Smooth muscle cell (in vitro differentiated cells): ENCODE results near the gene FGF22. TPM values are rescaled to one million over a fixed set of nuclear protein-coding genes. Genes with fewer than 3 reads are reported as not detected.

Experiments used
- DNase-seq: peaks from one replicate; lab custom pipeline; 2025; ENCODE audit not compliant: unreplicated experiment; lab: John Stamatoyannopoulos, UW
- H2AFZ ChIP-seq: fragments of 200-600 bp; sonication (generic); 2 replicates; pipeline ENCODE4 v1.6.0; 2016; ENCODE audit warnings: antibody characterized with exemption, low read depth, mild to moderate bottlenecking
- H3F3A ChIP-seq: fragments of 200-600 bp; sonication (generic); 2 replicates; pipeline ENCODE4 v1.6.0; 2017; ENCODE audit warnings: antibody characterized with exemption, low read depth
- H3K27ac ChIP-seq: fragments of 200-600 bp; sonication (generic); 2 replicates; pipeline ENCODE4 v1.5.1; 2016; ENCODE audit warnings: low read depth, mild to moderate bottlenecking
- H3K27me3 ChIP-seq: fragments of 200-600 bp; sonication (generic); 2 replicates; pipeline ENCODE4 v1.6.1; 2016; ENCODE audit warnings: low read depth, mild to moderate bottlenecking
- H3K36me3 ChIP-seq: fragments of 200-600 bp; sonication (generic); 2 replicates; pipeline ENCODE4 v1.5.1; 2016; ENCODE audit warnings: low read depth
- H3K4me1 ChIP-seq: fragments of 200-600 bp; sonication (generic); 2 replicates; pipeline ENCODE4 v1.5.1; 2016; ENCODE audit warnings: low read depth
- H3K4me2 ChIP-seq: fragments of 200-600 bp; sonication (generic); 2 replicates; pipeline ENCODE4 v1.6.0; 2016; ENCODE audit warnings: mild to moderate bottlenecking
- H3K4me3 ChIP-seq: fragments of 200-600 bp; sonication (generic); 2 replicates; pipeline ENCODE4 v1.5.1; 2016; ENCODE audit warnings: mild to moderate bottlenecking
- H3K79me2 ChIP-seq: fragments of 200-600 bp; sonication (generic); 2 replicates; pipeline ENCODE4 v1.6.0; 2016; ENCODE audit warnings: low read depth, mild to moderate bottlenecking
- H3K9ac ChIP-seq: fragments of 200-600 bp; sonication (generic); 2 replicates; pipeline ENCODE4 v1.6.0; 2016; ENCODE audit warnings: low read depth
- H3K9me3 ChIP-seq: fragments of 200-600 bp; sonication (generic); replicated peaks from 2 replicates; pipeline ENCODE4 v1.5.1; 2016; ENCODE audit warnings: low read depth
- H4K20me1 ChIP-seq: fragments of 200-600 bp; sonication (generic); 2 replicates; pipeline ENCODE4 v1.6.0; 2016; ENCODE audit warnings: low read depth
- WGBS: methylation state at CpG from one replicate; pipeline ENCODE4 v1.1.7; 2016; ENCODE audit warnings: low lambda C conversion rate; 5-methylcytosine and 5-hydroxymethylcytosine counted together
- polyA plus RNA-seq: library from polyadenylated mRNA; unstranded; fragments of >200 nt; fragmentation: Nextera tagmentation; extraction: Ambion mirVana; gene quantifications from 2 replicates; pipeline ENCODE4 v1.2.1, GENCODE V29; 2016
- total RNA-seq: library from RNA; depleted of rRNA; stranded (reverse); fragments of >200 nt; gene quantifications from 2 replicates; pipeline ENCODE4 v1.2.3, GENCODE V29; 2014
- TF ChIP-seq, protein P1 (sequence below): fragments of 200-600 bp; sonication (generic); IDR thresholded peaks from 2 replicates; pipeline ENCODE4 v1.5.1; 2017; ENCODE audit warnings: borderline replicate concordance, mild to moderate bottlenecking, antibody characterized with exemption; ENCODE audit not compliant: insufficient read depth, poor library complexity, severe bottlenecking

Gene FGF22
- total and polyA plus RNA-seq, 2 experiments from 2014 or later = 0.18 TPM; not detected in 1

DNA sequence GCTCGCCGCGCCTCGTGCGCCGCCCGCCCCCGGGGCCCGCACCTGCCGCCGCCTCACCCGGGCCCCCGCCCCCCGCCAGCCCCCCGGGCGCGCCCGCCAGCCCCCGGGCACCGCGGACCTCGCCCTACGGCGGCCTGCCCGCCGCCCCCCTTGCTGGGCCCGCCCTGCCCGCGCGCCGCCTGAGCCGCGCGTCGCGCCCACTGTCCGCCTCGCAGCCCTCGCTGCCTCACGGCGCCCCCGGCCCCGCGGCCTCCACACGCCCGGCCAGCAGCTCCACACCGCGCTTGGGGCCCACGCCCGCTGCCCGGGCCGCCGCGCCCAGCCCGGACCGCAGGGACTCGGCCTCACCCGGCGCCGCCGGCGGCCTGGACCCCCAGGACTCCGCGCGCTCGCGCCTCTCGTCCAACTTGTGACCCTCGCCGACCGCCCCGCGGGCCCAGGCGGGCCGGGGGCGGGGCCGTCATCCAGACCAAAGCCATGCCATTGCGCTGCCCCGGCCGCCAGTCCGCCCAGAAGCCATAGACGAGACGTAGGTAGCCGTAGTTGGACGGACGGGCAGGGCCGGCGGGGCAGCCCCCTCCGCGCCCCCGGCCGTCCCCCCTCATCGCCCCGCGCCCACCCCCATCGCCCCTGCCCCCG lies 23.5 kb upstream of the FGF22 start:
- no peaks in the 10 kb centered on the region for H3K9me3 ChIP-seq
- no peak overlapping the region for H3K9ac ChIP-seq
- H2AFZ ChIP-seq = no peak overlapping the region
- DNase-seq = no peak
- H3K4me2 ChIP-seq = no peak overlapping the region
- WGBS = 97% methylated on average over 33 of the region's 97 CpGs
- H3K79me2 ChIP-seq = no peaks in the 10 kb centered on the region
- no peaks in the 10 kb centered on the region for H3K27me3 ChIP-seq
- H3K4me1 ChIP-seq = no peaks in the 10 kb centered on the region
- peaks cover 2% of the 10 kb centered on the region for H4K20me1 ChIP-seq
- TF ChIP-seq, protein P1, sequence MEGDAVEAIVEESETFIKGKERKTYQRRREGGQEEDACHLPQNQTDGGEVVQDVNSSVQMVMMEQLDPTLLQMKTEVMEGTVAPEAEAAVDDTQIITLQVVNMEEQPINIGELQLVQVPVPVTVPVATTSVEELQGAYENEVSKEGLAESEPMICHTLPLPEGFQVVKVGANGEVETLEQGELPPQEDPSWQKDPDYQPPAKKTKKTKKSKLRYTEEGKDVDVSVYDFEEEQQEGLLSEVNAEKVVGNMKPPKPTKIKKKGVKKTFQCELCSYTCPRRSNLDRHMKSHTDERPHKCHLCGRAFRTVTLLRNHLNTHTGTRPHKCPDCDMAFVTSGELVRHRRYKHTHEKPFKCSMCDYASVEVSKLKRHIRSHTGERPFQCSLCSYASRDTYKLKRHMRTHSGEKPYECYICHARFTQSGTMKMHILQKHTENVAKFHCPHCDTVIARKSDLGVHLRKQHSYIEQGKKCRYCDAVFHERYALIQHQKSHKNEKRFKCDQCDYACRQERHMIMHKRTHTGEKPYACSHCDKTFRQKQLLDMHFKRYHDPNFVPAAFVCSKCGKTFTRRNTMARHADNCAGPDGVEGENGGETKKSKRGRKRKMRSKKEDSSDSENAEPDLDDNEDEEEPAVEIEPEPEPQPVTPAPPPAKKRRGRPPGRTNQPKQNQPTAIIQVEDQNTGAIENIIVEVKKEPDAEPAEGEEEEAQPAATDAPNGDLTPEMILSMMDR = no peak
- no peaks in the 10 kb centered on the region for H3K36me3 ChIP-seq
- H3K4me3 ChIP-seq = no peak overlapping the region
- no peaks in the 10 kb centered on the region for H3F3A ChIP-seq
- no peak overlapping the region for H3K27ac ChIP-seq

DNA sequence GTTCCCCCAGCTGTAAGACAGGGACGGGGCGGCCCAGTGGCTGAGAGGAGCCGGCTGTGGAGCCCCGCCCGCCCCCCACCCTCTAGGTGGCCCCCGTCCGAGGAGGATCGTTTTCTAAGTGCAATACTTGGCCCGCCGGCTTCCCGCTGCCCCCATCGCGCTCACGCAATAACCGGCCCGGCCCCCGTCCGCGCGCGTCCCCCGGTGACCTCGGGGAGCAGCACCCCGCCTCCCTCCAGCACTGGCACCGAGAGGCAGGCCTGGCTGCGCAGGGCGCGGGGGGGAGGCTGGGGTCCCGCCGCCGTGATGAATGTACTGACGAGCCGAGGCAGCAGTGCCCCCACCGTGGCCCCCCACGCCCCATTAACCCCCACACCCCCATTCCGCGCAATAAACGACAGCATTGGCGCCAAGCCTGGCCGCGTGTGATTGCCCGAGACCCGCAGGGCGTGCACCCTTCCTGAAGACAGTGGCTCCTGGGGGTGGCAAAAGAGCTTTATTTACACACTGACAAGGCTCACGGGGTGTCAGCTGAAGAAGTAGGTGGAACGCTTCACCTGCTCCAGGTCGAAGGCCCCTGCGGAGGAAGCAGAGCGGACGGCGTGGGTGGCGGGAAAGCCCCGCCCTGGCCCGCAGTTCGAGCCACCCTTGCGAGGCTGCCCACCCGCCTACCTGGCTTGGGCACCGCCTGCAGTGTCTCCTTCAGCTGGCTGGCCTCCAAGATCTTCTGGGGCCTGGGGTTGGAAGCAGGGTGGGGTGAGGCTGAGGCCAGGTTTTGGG lies 22.7 kb upstream of the FGF22 start:
- WGBS = 97% methylated on average over 29 of the region's 58 CpGs
- H3K9ac ChIP-seq = no peak overlapping the region
- H2AFZ ChIP-seq = no peak overlapping the region
- no peak overlapping the region for H3K4me2 ChIP-seq
- H3K4me1 ChIP-seq = no peaks in the 10 kb centered on the region
- H3K79me2 ChIP-seq = no peaks in the 10 kb centered on the region
- H3K9me3 ChIP-seq = no peaks in the 10 kb centered on the region
- no peaks in the 10 kb centered on the region for H3K27me3 ChIP-seq
- DNase-seq = no peak
- no peaks in the 10 kb centered on the region for H3F3A ChIP-seq
- TF ChIP-seq, protein P1 = no peak
- H4K20me1 ChIP-seq = no peaks in the 10 kb centered on the region
- H3K36me3 ChIP-seq = no peaks in the 10 kb centered on the region
- H3K4me3 ChIP-seq = no peak overlapping the region
- H3K27ac ChIP-seq = no peak overlapping the region

DNA sequence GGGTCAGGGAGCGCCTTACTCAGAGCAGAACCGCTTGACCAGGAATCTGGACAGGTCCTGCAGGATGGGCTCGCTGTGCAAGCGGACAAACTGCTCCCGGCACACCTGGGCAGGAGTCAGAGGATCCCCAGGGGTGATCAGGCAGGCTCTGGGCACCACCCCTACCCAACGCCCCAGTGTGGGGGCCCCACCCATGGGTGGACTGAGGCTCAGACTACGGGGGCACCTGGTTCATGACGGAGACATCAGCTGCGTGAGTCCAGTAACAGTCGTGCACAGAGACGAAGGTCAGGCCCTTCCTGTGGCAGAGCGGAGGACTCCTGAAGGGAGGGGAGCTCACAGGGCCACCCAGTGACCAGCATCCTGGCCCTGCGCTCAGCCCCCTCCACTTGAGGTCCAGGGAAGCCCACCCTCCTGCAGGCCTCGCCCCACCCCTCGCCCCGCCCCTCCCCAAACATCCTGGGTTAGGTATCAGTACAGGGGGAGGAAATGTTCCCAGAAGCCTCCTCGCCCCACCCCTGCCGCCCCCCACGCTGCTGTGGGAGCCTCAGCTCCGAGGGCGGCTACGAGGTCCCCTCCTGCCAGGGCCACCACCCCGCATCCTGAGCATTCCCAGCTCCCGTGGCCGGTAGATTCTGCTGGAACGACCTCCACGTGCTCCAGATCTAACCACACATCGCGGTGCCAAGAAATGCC lies 22.0 kb upstream of the FGF22 start:
- WGBS = 97% methylated on average over 18 of the region's 29 CpGs
- no peak overlapping the region for H2AFZ ChIP-seq
- no peaks in the 10 kb centered on the region for H3K27me3 ChIP-seq
- H3K79me2 ChIP-seq = no peaks in the 10 kb centered on the region
- no peak for DNase-seq
- H3K27ac ChIP-seq = no peak overlapping the region
- H3K9me3 ChIP-seq = no peaks in the 10 kb centered on the region
- no peaks in the 10 kb centered on the region for H3K36me3 ChIP-seq
- no peaks in the 10 kb centered on the region for H3F3A ChIP-seq
- no peak overlapping the region for H3K4me2 ChIP-seq
- H3K9ac ChIP-seq = no peak overlapping the region
- H3K4me1 ChIP-seq = no peaks in the 10 kb centered on the region
- H3K4me3 ChIP-seq = no peak overlapping the region
- TF ChIP-seq, protein P1 = no peak
- H4K20me1 ChIP-seq = no peaks in the 10 kb centered on the region
